ENCODE measurements around the gene RABGAP1L.
"Not testable (repeated sequence)": the region's sequence is repeated elsewhere in the genome, so short reads cannot be mapped to it uniquely, and the experiment has no call there.

The RABGAP1L gene

DNA sequence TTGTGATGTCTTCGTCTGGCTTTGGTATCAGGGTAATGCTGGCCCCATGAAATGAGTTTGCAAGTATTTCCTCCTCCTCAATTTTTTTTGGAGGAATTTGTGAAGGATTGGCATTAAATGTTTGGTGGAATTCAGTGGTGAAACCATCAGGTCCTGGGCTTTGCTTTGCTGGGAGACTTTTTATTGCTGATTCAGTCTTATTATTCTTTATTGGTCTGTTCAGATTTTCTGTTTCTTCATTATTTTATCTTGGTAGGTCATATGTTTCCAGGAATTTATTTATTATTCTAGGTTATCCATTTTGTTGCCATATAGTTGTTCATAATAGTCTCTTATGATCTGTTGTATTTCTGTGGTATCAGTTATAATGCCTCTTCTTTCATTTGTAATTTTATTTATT lies 126.7 kb downstream of the RABGAP1L start:
- FAIRE-seq (no peak), DNase-seq (ENCODE audit: insufficient read length, low spot score) (no peak)

DNA sequence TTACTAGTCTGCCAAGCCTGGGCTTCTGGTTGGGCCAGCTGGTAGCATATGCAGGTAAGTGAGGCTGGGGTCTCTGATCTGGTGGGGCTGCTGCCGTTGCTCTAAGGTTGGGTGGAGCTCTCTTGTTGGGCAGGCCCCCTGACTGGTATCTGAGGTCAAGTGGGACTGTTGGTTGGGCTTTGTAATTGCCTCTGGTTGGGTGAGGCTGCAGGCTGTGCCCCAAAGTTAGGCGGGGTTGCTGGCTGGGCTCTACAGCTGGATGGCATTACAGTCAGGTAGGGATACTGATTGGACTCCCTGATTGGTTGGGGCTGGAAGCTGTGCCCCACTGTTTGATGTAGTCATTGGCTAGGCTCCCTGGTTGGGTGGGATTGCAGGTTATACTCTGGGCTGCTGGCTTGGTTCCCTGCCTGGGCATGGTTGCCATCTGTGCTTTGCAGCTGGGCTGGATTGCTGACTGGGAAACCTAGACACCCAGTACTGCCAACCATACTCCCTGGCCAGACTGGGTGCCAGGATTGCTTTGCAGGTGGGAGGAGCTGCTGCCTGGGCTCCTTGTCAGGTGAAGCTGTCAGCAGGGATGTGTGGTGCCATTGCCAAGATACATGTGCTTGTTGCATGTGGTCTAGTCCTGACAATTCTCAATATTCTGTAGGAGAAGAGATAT lies 130.5 kb downstream of the RABGAP1L start:
- no peak for DNase-seq (ENCODE audit: insufficient read length, low spot score)
- FAIRE-seq = no peak

DNA sequence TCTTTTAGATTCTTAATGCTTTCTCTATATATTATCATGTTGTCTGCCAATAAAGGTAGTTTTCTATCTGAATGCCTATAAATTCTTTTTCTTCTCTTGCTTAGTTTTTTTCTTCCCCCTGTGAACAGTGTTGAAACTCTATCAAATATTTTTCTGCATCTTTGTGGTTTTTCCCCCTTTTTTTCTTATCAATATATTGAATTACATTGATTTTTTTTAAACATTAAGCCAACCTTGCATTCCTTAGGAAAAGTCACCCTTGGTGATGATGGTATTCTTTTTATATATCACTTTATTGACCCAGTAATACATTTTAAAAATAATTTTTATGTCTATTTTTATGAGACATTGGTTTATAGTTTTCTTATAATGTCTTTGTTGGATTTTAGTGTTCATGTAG lies 131.7 kb downstream of the RABGAP1L start:
- no peak for FAIRE-seq
- no peak for DNase-seq (ENCODE audit: insufficient read length, low spot score)

DNA sequence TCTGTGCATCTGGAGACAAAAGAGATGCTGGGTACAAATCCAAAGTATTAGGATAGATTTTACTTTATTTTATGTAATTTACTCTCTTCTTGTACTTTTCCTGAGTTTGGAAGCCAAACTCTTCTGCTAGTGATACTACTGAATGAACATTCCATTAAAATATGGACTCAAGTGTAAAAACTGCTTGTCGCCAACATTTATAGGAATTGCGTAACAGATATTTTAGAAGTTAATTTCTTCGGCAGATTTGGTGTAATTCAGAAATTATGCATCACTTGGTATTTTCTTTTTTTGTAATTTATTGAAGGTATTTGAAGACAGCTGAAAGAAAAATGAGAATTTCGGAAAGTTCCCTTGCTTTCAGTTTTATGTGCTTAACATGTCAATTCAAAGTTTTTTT lies 137.0 kb downstream of the RABGAP1L start:
- no peak for FAIRE-seq
- no peak for DNase-seq (ENCODE audit: insufficient read length, low spot score)

DNA sequence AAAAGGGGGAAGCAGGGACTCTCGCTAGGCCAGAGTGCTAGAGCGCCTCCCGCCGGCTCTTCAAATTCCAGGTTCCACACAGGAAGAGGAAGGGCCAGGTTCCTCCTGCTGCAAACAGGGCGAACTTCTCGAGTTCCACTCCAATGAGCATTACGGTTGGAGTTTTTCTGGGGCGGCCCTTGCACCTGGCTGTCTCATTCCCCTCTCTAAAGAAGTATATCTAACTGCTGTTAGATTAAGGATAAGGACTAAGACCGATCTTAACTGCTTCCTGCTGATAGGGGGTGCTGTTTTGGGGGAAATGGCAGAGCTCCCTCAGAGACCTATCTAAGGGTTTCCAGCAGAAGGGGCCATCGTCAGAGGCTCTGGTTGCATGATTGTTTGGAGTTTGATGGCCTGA lies 138.0 kb downstream of the RABGAP1L start:
- no peak for DNase-seq (ENCODE audit: insufficient read length, low spot score)
- FAIRE-seq = no peak

DNA sequence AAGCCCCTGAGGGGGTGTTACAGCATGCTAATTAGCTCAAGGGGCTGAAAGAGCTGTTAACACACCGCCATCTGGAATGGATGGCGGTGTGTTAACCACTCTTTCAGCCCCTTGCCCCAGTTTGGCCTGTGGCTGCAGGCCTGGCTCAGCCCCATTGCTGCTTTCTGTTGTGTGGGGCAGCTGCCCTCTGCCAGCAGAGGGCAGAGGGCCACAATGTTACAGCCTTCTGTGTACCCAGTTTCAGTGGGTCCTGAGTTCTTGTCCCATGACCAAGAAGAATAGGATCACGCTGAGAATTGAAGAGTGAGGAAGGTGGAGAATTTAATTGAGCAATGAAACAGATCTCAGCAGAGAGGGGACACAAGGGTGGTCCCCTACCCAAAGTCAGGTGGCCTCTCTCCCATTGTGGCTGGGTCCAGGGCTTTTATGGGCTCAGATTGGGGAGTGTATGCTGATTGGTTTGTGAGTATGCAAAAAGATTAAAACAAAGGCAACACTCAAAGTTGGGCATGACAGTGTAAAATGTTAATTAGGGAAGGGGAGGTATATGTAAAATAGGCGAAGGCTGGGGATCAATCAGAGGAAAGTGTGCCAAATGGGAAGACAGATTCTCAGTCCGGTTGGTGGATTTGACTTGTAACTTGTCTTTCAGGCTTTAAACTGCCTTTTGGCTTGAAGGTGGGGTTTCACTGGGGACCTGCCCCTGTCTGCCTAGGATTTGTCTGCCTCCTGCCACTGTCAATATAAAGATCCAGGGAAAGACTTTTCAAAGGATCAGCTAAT lies 142.2 kb downstream of the RABGAP1L start:
- FAIRE-seq (no peak), DNase-seq (ENCODE audit: insufficient read length, low spot score) (no peak)

DNA sequence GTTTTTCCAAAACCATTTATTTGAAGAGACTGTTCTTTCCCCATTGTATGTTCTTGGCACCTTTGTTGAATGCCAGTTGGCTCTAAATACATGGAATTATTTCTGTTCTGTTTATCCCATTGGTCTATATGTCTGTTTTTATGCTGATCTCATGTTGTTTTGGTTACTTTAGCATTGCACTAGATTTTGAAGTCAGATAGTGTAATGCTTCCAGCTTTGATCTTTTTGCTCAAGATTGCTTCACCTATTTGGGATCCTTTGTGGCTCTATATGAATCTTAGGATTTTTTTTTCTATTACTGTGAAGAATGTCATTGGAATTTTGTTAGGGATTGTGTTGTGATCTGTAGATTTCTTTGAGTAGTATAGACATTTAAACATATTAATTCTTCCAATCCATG lies 149.3 kb downstream of the RABGAP1L start:
- DNase-seq (ENCODE audit: insufficient read length, low spot score) = no peak
- FAIRE-seq = no peak

DNA sequence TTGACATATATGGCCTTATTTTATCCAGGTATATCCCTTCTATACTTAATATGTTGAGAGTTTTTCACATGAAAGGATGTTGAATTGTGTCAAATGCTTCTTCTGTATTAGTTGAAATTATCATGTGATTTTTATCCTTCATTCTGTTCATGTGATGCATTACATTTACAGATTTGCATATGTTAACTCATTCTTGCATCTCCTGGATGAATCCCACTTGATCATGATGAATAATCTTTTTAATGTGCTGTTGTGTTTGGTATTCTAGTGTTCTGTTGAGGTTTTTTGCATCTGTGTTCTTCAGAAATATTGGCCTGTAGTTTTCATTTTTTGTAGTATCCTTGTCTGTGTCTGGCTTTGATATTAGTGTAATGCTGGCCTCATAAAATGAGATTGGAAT lies 150.2 kb downstream of the RABGAP1L start:
- DNase-seq (ENCODE audit: insufficient read length, low spot score) (no peak), FAIRE-seq (no peak)

DNA sequence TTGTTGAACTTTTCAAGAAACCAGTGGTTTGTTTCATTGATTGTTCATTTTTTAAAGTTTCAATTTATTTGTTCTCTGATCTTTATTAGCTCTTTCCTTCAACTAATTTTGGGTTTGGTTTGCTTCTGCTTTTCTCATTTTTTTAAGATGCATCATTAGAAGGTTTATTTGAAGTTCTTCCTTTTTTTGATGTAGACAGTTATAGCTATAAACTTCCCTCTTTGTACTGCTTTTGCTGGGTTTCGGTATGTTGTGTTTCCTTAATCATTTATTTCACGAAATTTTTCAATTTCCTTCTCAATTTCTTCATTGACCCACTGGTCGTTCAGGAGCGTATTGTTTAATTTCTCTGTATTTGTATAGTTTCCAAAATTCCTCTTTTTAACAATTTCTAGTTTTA lies 155.1 kb downstream of the RABGAP1L start:
- no peak for DNase-seq (ENCODE audit: insufficient read length, low spot score)
- no peak for FAIRE-seq

DNA sequence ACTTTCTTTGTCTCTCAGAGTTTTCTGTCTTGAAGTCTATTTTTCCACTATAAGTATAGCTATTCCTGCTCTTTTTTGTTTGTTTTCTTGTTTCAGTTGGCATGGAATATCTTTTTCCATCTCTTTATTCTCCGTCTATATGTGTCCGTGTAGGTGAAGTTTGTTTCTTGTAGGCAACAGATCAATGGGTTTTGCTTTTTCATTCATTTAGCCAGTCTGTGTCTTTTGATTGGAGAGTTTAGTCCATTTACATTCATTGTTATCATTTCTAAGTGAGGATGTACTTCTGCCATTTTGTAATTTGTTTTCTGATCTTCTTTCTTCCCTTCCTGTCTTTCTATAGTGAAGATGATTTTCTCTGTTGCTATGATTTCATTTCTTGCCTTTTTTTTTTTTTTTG lies 155.9 kb downstream of the RABGAP1L start:
- FAIRE-seq (no peak), DNase-seq (ENCODE audit: insufficient read length, low spot score) (no peak)

DNA sequence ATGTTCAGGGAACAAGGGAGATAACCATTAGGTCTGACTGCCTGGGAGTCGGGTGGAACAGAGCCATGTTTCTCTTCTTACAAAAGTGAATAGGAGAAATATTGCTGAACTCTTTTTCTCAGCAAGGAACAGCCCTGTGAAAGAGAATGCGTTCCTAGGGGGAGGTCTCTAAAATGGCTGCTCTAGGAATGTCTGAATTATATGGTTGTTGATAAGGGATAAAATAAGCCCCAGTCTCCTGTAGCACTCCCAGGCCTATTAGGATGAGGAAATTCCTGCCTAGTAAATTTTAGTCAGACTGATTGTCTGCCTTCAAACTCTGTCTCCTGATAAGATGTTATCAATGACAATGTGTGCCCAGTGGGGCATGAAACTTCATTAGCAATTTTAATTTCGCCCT lies 161.6 kb downstream of the RABGAP1L start:
- not testable (repeated sequence) for DNase-seq (ENCODE audit: insufficient read length, low spot score); FAIRE-seq

DNA sequence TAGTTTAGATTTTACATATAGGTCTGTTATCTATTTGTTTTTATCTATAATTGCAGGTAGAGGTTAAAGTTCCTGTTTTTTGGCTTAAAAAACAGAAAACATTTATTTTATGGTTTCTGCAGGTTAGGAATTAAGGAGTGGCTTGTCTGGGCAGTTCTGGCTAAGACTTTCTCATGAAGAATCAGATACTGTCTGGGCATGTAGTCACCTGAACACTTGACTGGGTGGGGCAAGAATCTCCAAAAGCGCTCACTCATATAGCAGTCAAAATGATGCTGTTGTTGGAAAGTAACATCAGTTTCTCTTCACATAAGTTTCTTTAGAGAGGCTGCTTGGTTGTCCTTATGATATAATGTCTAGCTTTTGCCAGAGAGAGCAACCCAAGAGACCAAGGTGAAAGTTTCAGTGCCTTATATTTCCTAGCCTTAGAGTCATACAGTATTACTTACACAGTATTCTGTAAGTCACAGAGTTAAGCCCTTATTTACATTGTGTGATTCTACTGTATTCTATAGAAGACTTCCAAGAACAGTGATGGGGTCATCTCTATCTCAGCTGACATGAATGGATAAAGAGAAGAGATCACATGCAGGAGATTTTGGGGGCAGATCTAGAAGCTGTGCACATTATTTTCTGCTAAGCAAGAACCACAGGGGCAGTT lies 163.0 kb downstream of the RABGAP1L start:
- FAIRE-seq (no peak), DNase-seq (ENCODE audit: insufficient read length, low spot score) (no peak)

DNA sequence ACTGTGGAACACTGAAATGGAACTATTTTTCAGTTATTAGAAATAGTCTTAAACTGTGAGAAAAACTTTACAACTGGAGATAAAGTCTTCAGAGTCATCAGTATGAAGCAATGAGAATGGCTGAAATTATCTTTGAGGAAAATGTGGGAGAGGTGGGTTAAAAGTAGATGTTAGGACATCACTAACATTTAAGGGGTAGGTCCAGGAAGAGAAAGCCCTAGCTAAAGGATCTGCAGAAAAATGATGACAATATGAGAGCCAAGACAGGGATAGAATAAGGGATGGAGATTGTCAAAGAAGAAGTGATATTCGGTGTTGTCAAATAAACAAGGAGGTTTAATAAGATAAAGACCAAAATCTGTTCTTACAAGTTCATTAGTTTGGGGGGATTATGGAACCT lies 165.2 kb downstream of the RABGAP1L start:
- FAIRE-seq (no peak), DNase-seq (ENCODE audit: insufficient read length, low spot score) (no peak)

DNA sequence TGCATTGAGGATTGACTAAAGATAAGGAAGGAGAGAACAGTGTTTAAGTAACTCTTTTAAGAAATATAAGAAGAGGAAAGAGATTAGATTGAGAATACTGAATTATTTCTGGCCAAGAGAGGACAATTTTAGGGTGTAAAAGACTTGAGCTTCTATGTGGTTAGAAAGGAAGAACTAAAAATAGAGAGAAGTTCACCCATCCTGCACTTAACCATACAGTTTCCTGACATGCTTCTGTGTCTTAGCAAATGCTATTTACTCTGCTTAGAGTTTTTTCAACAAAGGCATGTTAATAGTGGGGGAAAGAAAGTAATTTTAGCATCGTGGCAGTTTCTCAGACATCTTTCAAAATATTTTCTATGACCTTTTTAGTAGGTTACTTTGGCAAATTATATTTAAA lies 165.6 kb downstream of the RABGAP1L start:
- DNase-seq (ENCODE audit: insufficient read length, low spot score) (no peak), FAIRE-seq (no peak)

DNA sequence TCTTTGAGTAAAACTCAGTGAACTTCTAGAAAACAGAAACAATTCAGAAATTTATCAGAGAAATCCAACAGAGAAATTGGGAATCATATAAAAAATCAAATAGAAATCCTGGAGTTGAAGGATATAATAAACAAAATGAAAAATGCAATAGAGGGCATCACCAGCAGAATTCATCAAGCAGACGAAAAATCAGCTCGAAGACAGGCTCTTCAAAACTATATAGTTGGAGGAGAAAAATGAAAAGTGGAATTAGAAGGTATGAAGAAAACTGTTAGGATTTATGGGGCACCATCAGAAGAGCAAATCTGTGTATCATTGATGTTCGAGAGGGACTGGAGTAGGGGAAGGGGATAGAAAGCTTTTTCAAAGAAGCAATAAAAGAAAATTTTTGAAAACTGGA lies 167.0 kb downstream of the RABGAP1L start:
- no peak for FAIRE-seq
- no peak for DNase-seq (ENCODE audit: insufficient read length, low spot score)

DNA sequence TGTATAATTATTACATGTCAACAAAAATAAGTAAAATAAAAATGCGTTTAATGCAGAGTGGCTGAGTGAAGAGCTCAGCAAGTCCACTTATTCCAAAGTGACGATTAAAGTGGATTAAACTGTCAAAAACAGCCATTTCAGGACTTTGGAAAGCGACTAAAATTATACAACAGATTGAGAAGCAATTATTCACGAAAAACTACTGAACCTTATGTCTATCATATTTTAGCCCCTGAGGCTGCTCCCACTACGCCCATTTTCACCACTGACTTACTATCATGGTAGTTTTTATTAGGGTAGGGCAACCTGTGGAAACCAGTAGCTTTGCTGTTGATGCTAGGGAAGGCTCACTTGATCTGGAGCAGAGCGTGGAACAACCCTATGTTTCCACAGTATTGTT lies 174.1 kb downstream of the RABGAP1L start:
- no peak for FAIRE-seq
- DNase-seq (ENCODE audit: insufficient read length, low spot score) = no peak

DNA sequence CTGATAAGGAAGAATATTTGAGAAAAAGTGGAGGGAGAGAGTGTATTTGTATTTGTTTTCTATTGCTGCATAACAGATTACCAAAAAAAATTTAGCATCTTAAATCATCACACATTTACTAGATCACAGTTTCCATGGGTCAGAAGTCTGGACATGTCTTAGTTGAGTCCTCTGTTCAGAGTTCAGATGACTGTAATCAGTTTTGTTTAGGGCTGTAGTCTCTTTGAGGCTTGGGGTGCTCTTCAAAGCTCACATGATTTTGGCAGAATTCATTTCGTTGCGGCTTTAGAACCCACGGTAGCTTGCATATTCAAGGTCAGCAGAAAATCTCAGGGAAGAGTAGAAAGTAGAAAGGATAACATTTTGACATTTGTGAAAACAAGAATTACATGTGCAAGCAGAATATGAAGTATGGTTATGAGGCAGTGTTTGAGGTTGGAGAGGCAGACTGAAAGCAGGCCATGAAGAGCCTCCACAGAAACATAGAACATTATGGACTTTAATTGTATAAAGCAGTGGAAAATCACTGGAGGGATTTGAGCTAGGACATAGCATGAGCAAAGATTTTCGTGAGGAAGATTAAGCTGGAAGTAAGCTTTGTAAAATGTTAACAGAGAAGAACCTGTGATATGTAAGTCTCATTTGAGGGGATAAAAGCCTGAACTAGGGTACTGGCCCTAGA lies 177.8 kb downstream of the RABGAP1L start:
- no peak for FAIRE-seq

DNA sequence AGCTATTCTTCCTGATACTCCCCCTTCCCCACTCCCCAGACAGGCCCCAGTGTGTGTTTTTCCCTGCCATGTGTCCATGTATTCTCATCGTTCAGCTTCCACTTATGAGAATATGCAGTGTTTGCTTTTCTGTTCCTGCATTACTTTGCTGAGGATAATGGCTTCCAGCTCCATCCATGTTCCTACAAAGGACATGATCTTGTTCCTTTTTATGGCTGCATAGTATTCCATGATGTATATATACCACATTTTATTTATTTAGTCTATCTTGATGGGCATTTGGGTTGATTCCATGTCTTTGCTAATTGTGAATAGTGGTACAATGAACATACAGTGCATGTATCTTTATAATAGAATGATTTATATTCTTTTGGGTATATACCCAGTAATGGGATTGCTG lies 181.1 kb downstream of the RABGAP1L start:
- not testable (repeated sequence) for DNase-seq (ENCODE audit: insufficient read length, low spot score); FAIRE-seq

More for the DNA sequence above, 177.8 kb downstream of the RABGAP1L start:
- DNase-seq (ENCODE audit: insufficient read length, low spot score) = no peak

DNA sequence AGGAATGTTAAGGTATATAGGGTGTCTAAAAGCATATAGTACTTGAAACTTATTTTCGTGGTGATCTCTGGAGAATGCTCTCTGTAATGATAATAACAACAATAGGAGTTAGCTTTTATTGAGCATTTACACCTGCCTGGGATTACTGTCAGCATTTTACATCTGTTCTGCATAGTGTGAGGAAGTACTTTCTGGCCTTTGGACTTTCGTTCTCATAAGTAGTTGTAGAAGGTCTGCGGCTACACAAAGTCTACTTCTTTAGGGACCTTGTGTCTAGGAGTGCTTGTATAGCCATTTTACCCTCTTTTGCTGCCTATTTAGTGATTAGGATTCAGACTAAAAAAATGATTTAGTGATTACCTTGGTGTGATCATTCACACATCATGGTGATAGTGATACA lies 184.8 kb downstream of the RABGAP1L start:
- DNase-seq (ENCODE audit: insufficient read length, low spot score) (no peak), FAIRE-seq (no peak)

DNA sequence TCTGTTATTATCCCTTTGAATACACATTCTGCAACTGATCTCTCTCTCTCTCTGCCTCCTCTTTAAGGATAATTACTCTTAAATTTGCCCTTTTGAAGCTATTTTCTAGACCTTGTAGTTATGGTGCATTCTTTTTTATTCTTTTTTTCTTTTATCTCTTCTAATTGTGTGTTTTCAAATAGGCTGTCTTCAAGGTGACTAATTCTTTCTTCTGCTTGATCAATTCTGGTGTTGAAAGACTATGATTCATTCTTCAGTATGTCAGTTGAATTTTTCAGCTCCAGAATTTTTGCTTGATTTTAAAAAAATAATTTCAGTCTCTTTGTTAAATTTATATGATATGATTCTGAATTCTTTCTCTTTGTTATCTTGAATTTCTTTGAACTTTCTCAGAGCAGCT lies 192.8 kb downstream of the RABGAP1L start:
- FAIRE-seq (no peak), DNase-seq (ENCODE audit: insufficient read length, low spot score) (no peak)

DNA sequence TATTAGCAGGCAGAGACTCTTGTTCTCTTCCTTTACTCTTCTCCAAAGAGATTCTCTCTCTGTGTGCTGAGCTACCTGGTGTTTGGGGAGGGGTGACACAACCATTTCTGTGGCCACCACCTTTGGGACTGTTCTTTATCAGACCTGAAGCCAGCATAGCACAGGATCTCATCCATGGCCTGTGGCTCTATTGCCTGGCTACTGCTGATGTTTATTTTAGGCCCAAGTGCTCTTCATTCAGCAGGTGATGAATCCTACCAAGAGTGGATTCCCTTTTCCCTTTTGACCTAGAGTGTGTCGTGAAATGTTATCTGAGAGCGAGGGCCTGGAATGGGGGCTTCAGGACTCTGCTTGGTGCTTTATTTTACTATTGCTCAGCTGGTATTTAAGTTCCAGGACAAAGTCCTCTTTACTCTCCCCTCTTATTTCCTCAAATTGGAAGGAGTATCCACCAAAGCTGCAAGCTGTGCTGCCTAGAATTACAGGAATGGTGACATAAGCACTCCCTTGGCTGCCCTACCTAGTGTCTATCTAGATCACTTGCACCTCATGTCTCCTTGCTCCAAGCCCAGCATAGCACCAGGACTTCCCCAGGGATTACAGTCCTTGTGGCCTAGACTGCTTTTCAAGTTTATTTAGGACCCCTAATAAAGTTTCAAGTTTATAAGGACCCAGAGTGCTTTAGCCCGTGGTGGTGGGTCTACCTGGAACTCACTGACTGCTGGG lies 193.7 kb downstream of the RABGAP1L start:
- DNase-seq (ENCODE audit: insufficient read length, low spot score) (no peak), FAIRE-seq (no peak)

Data from HTR-8/SVneo (cell line).